Upper lobe of right lung (tissue), 1 donor: ENCODE measurements around the gene MRPL32. TPM values are rescaled to one million over a fixed set of nuclear protein-coding genes. Genes with fewer than 3 reads are reported as not detected.

Source experiments
- ATAC-seq: fragments of 200-7000 bp; cut with Tn5 transposase; one replicate; pipeline ENCODE4 v1.9.1; 2020; ENCODE audit warnings: mild to moderate bottlenecking, moderate library complexity
- DNase-seq: peaks from one replicate; pipeline ENCODE4 v3.0.0-alpha.2; 2020
- H3K27ac ChIP-seq: fragments of 200-600 bp; one replicate; pipeline ENCODE4 v1.8.0; 2022
- H3K27me3 ChIP-seq: fragments of 200-600 bp; one replicate; pipeline ENCODE4 v1.8.0; 2022; ENCODE audit warnings: mild to moderate bottlenecking
- H3K36me3 ChIP-seq: fragments of 200-600 bp; one replicate; pipeline ENCODE4 v1.8.0; 2022
- H3K4me1 ChIP-seq: fragments of 200-600 bp; one replicate; pipeline ENCODE4 v1.8.0; 2022
- H3K4me3 ChIP-seq: fragments of 200-600 bp; one replicate; pipeline ENCODE4 v1.8.0; 2022; ENCODE audit warnings: mild to moderate bottlenecking
- H3K9me3 ChIP-seq: fragments of 200-600 bp; one replicate; pipeline ENCODE4 v1.8.0; 2022
- intact Hi-C: fragments of 100-400 bp; cut with DNase I; formaldehyde crosslinking; loops from one replicate; pipeline ENCODE4 v1.11.0; 2022
- total RNA-seq: library from RNA; stranded (reverse); fragmentation: NEBNext Ultra II Directional; extraction: Animal tissue kit (Norgen Biotek cat#: 25700); gene quantifications from one replicate; pipeline ENCODE4 v1.2.1, GENCODE V29; 2021
- TF ChIP-seq, protein P1 (sequence below): fragments of 200-600 bp; IDR thresholded peaks from one replicate; pipeline ENCODE4 v1.8.0; 2022; ENCODE audit warnings: antibody characterized with exemption
- donor health status: DM: no; HTN: yes; CAD: no; lungs with severe emphysema.

Gene MRPL32
- total RNA-seq, 1 donor from 2014 or later, result 44.8 TPM

DNA sequence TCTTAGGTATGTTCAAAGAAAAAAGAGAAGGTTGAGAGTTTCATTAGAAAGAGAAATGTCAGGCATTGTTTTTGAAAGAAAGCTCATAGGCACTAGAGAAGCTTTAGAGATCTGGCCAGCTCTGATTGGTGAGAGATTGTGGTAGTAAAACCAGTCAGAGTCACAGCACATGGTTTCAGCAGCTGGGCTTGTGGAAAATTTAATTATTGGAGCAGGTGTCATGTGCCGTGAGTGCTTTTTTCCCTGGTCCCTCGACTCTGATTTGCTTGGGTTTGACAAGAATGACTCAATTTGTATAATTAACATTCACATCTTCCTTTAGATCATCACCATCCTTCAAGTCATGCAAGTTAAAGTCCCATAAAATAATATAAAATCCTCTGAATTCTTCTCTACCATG lies 35.2 kb downstream of the MRPL32 start:
- Histone ChIP-seq H3K4me1 (no peaks in the 10 kb centered on the region), H3K4me3 (no peak overlapping the region), H3K27me3 (no peaks in the 10 kb centered on the region), H3K27ac (no peak overlapping the region), H3K9me3 (no peaks in the 10 kb centered on the region), H3K36me3 (no peaks in the 10 kb centered on the region)
- intact Hi-C loops, result no loop called here
- DNase-seq (no peak), ATAC-seq (no peak)
- TF ChIP-seq, protein P1, sequence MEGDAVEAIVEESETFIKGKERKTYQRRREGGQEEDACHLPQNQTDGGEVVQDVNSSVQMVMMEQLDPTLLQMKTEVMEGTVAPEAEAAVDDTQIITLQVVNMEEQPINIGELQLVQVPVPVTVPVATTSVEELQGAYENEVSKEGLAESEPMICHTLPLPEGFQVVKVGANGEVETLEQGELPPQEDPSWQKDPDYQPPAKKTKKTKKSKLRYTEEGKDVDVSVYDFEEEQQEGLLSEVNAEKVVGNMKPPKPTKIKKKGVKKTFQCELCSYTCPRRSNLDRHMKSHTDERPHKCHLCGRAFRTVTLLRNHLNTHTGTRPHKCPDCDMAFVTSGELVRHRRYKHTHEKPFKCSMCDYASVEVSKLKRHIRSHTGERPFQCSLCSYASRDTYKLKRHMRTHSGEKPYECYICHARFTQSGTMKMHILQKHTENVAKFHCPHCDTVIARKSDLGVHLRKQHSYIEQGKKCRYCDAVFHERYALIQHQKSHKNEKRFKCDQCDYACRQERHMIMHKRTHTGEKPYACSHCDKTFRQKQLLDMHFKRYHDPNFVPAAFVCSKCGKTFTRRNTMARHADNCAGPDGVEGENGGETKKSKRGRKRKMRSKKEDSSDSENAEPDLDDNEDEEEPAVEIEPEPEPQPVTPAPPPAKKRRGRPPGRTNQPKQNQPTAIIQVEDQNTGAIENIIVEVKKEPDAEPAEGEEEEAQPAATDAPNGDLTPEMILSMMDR, result no peak

DNA sequence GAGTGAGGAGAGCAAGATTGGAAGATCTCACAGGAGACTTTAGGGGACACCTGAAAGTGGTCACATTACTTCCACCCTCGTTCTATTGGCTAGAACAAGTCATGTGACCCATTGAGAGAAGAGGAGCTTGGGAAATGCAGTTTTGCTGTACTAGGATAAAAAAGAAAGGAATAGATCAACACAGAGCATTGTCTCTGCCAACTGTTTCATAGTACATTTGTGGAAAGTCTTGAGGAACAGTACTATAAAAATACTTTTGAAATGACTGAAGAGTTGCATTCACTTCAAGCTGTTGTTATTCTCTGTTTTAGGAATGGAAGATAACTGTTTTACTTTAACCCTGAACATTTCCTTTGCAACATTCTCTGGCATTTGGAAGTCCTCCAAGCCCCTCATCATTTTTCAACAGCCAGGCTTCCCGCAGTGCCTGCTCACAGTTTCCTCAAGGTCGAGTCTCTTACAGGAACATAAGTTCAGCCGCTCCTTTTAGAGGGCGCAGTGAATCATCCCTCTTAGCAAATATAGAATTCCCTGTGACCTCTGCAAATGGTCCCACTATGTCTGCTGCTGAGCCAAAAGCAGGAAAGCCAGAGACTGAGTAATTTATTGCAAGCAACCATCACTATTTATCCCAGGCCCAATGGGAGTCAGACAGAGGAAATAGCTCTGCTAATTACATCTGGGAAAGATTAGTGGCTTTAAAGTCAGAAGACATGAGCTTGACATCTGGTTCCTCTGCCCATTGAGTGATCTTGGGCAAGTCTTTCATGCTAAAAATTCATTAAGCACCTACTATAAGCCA lies 40.7 kb downstream of the MRPL32 start:
- intact Hi-C loops, result no loop called here
- no peak for DNase-seq
- no peak overlapping the region for H3K4me3 ChIP-seq
- H3K9me3 ChIP-seq, result no peaks in the 10 kb centered on the region
- no peaks in the 10 kb centered on the region for H3K27me3 ChIP-seq
- H3K4me1 ChIP-seq, result no peaks in the 10 kb centered on the region
- H3K36me3 ChIP-seq, result no peaks in the 10 kb centered on the region
- peak; percentile 64 for ATAC-seq
- H3K27ac ChIP-seq, result no peak overlapping the region
- TF ChIP-seq, protein P1, result no peak

DNA sequence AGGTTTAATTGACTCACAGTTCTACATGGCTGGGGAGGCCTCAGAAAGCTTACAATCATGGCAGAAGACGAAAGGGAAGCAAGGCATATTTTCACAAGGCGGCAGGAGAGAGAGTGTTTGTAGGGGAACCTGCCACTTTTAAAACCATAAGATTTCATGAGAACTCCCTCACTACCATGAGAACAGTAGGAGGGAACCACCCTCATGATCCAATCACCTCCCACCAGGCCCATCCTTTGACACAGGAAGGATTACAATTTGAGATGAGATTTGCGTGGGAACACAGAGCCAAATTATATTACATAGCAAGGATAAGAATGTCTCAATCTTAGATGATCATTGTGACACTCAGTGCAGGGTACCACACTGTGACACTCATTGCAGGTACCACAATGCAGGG lies 44.2 kb downstream of the MRPL32 start:
- no peak for ATAC-seq
- H3K36me3 ChIP-seq, result no peaks in the 10 kb centered on the region
- H3K4me1 ChIP-seq, result no peaks in the 10 kb centered on the region
- H3K4me3 ChIP-seq, result no peak overlapping the region
- TF ChIP-seq, protein P1, result no peak
- no peaks in the 10 kb centered on the region for H3K9me3 ChIP-seq
- no peak for DNase-seq
- intact Hi-C loops, result no loop called here
- no peaks in the 10 kb centered on the region for H3K27me3 ChIP-seq
- no peak overlapping the region for H3K27ac ChIP-seq

- Histone ChIP-seq H3K4me1 (no peaks in the 10 kb centered on the region), H3K4me3 (no peak overlapping the region), H3K9me3 (no peaks in the 10 kb centered on the region), H3K36me3 (no peaks in the 10 kb centered on the region), H3K27ac (no peak overlapping the region), H3K27me3 (no peaks in the 10 kb centered on the region)
- TF ChIP-seq, protein P1, result no peak
- no peak for ATAC-seq
- DNase-seq, result no peak
- intact Hi-C loops, result no loop called here
Observed at GRCh38 chr7:42978496-42978895, 46.3 kb downstream of the MRPL32 start.

DNA sequence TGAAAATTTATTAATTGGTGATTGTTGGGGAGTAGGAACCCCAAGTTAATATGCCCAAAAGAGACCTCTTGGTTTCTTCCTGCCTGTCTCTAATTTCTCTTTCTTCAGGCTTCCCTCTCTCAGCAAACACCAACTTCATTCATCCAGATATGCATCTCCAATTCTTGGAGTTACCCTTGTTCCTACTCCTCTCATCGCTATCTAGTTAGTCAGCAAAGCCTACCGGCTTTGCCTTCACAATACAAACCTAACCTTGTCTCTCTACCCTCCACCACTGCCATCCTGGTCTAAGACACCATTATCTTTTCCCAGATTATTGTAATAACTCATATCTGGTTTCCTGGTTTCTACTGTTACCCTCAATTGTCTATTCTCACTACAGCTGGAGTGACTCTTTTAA lies 47.9 kb downstream of the MRPL32 start:
- H3K4me1 ChIP-seq, result no peaks in the 10 kb centered on the region
- no peaks in the 10 kb centered on the region for H3K9me3 ChIP-seq
- no peaks in the 10 kb centered on the region for H3K27me3 ChIP-seq
- no peaks in the 10 kb centered on the region for H3K36me3 ChIP-seq
- ATAC-seq (no peak), DNase-seq (no peak)
- H3K4me3 ChIP-seq, result no peak overlapping the region
- H3K27ac ChIP-seq, result no peak overlapping the region
- TF ChIP-seq, protein P1, result no peak
- intact Hi-C loops, result no loop called here

- DNase-seq (no peak), ATAC-seq (no peak)
- no peaks in the 10 kb centered on the region for H3K27me3 ChIP-seq
- no peaks in the 10 kb centered on the region for H3K4me1 ChIP-seq
- H3K4me3 ChIP-seq, result no peak overlapping the region
- intact Hi-C loops, result no loop called here
- TF ChIP-seq, protein P1, result no peak
- H3K36me3 ChIP-seq, result no peaks in the 10 kb centered on the region
- H3K27ac ChIP-seq, result no peak overlapping the region
- no peaks in the 10 kb centered on the region for H3K9me3 ChIP-seq
Observed at GRCh38 chr7:42980514-42980913, 48.3 kb downstream of the MRPL32 start.
